Pancreas (tissue), 10 donors: ENCODE measurements around the gene CPEB4. TPM values are rescaled to one million over a fixed set of nuclear protein-coding genes. Genes with fewer than 3 reads are reported as not detected.

ENCODE experiments used
- ATAC-seq, 4 donors: fragments of 200-7000 bp; cut with Tn5 transposase; one replicate each; pipeline versions ENCODE4 v1.8.0 to v1.9.1; 2020; ENCODE audit warnings: mild to moderate bottlenecking in 4 of 4, moderate library complexity in 4 of 4
- DNase-seq, 6 donors: peaks; one replicate each; pipeline ENCODE4 v3.0.0-alpha.2; 2020
- FAIRE-seq: peaks from 2 replicates; lab custom pipeline; 2012; peaks lifted over from hg19 to GRCh38; lab: Jason Lieb, UNC
- H3K27ac ChIP-seq, 4 donors: fragments of 200-600 bp; sonication (generic); 1 replicate in 3 of 4; 2 replicates in 1 of 4; pipeline versions ENCODE4 v1.5.0 to v1.8.0; 2020
- H3K27me3 ChIP-seq, 4 donors: fragments of 200-600 bp; one replicate each; pipeline ENCODE4 v1.8.0; 2021
- H3K36me3 ChIP-seq, 3 donors: fragments of 200-600 bp; sonication (generic) in 1 of 3; one replicate each; pipeline versions ENCODE4 v1.5.0 to v1.8.0; 2020 to 2021
- H3K4me1 ChIP-seq, 3 donors: fragments of 200-600 bp; one replicate each; pipeline ENCODE4 v1.8.0; 2021
- H3K4me3 ChIP-seq, 4 donors: fragments of 200-600 bp; sonication (generic) in 2 of 4; one replicate each; pipeline versions ENCODE4 v1.5.0 to v1.8.0; 2020 to 2021
- H3K9me3 ChIP-seq, 4 donors: fragments of 200-600 bp; one replicate each; pipeline ENCODE4 v1.8.0; 2021
- CTCF ChIP-seq, 4 donors: fragments of 200-600 bp; sonication (generic) in 3 of 4; IDR thresholded peaks; one replicate each; pipeline versions ENCODE4 v1.5.0 to v1.8.0; 2021; ENCODE audit warnings: antibody characterized with exemption in 4 of 4
- WGBS, 2 donors: extraction: QIAGEN DNeasy Blood & Tissue Kit; methylation state at CpG; one replicate each; pipeline ENCODE4 v1.1.7; 2013; 5-methylcytosine and 5-hydroxymethylcytosine counted together
- intact Hi-C, 3 donors: fragments of 100-400 bp; cut with DNase I; formaldehyde crosslinking; loops; one replicate each; pipeline versions ENCODE4 v1.11.1 to v1.14.2; 2022
- polyA plus RNA-seq, 2 donors: library from polyadenylated mRNA; stranded (reverse); fragments of 200-250 nt; gene quantifications; one replicate each; pipeline ENCODE4 v1.2.3, GENCODE V29; 2013
- total RNA-seq, 6 donors: library from RNA; stranded (reverse); fragmentation: NEBNext Ultra II Directional in 4 of 6; extraction: Animal tissue kit (Norgen Biotek cat#: 25700) in 4 of 6; gene quantifications; one replicate each; pipeline versions ENCODE4 v1.2.1 to v1.2.4, GENCODE V29; 2021 to 2023
- donor health status: healthy with polysubstance abuse.
- donor health status: DM: no; HTN: no; CAD: no; lungs with moderate emphysema.
- donor health status: DM: no; HTN: no; CAD: no.
- donor health status: control.
- donor health status: control.
- donor health status: Bipolar disorder and iron deficiency.
- donor health status: DM: yes; HTN: yes; CAD: no.
- donor health status: DM: no; HTN: no; CAD: no.
- donor health status: DM: no; HTN: no; CAD: no.
- donor health status: DM: yes; HTN: yes; CAD: no.

The CPEB4 gene
- total and polyA plus RNA-seq, 8 donors = 11.6 to 51.2 (median 26.2) TPM

- H3K4me1 ChIP-seq = peaks cover 24 to 57% (median 33%) of the 10 kb centered on the region in 3 donors
- no peak overlapping the region for H3K27ac ChIP-seq
- no peaks in the 10 kb centered on the region for H3K36me3 ChIP-seq
- no peak overlapping the region for H3K4me3 ChIP-seq
- no peaks in the 10 kb centered on the region for H3K9me3 ChIP-seq
- intact Hi-C loops = loop anchor here in 1 of 3 donors (10.0 kb wide), 1 partner anchor 62 kb away; no protein-coding TSS in a partner anchor
- TF ChIP-seq CTCF (IDR thresholded peaks at IDR 0.05) = no peak
- ATAC-seq (peak in 1 of 4 donors; percentile 26), FAIRE-seq (no peak), DNase-seq (no peak)
- no peaks in the 10 kb centered on the region for H3K27me3 ChIP-seq
Observed at GRCh38 chr5:173902743-173903142, 14.6 kb downstream of the CPEB4 start.

- FAIRE-seq (no peak), ATAC-seq (peak in 2 of 4 donors; percentile 37), DNase-seq (no peak)
- intact Hi-C loops = loop anchor here in 1 of 3 donors (10.0 kb wide), 1 partner anchor 61 kb away; no protein-coding TSS in a partner anchor
- Histone ChIP-seq H3K27me3 (no peaks in the 10 kb centered on the region), H3K9me3 (no peaks in the 10 kb centered on the region), H3K36me3 (no peaks in the 10 kb centered on the region), H3K4me3 (no peak overlapping the region), H3K4me1 (peaks cover 30 to 58% (median 33%) of the 10 kb centered on the region in 3 donors), H3K27ac (no peak overlapping the region)
- TF ChIP-seq CTCF (IDR thresholded peaks at IDR 0.05) = no peak
- 41% methylated on average over 5 of the region's 5 CpGs for WGBS, 2 donors
Observed at GRCh38 chr5:173903396-173904140, 15.4 kb downstream of the CPEB4 start.

- Histone ChIP-seq H3K4me1 (peaks cover 33 to 59% (median 36%) of the 10 kb centered on the region in 3 donors), H3K9me3 (no peaks in the 10 kb centered on the region), H3K27me3 (no peaks in the 10 kb centered on the region), H3K36me3 (no peaks in the 10 kb centered on the region), H3K4me3 (no peak overlapping the region), H3K27ac (no peak overlapping the region)
- FAIRE-seq (no peak), DNase-seq (no peak), ATAC-seq (no peak)
- no peak for TF ChIP-seq CTCF (IDR thresholded peaks at IDR 0.05)
- WGBS, 2 donors = 68 to 74% methylated on average over 1 of the region's 1 CpG
- intact Hi-C loops = loop anchor here in 1 of 3 donors (10.0 kb wide), 1 partner anchor 61 kb away; no protein-coding TSS in a partner anchor
Observed at GRCh38 chr5:173904151-173904550, 16.0 kb downstream of the CPEB4 start.

GRCh38 chr5:173907284-173907683, 19.1 kb downstream of the CPEB4 start:
- WGBS, 2 donors = 47 to 64% methylated on average over 1 of the region's 1 CpG
- H3K4me1 ChIP-seq = peaks cover 21 to 43% (median 41%) of the 10 kb centered on the region in 3 donors
- peaks cover 0 to 19% (median 5%) of the 10 kb centered on the region in 3 donors for H3K36me3 ChIP-seq
- intact Hi-C loops = loop anchor here in 1 of 3 donors (10.0 kb wide), 1 partner anchor 58 kb away; no protein-coding TSS in a partner anchor
- TF ChIP-seq CTCF (IDR thresholded peaks at IDR 0.05) = no peak
- H3K27me3 ChIP-seq = no peaks in the 10 kb centered on the region
- DNase-seq (no peak), ATAC-seq (peak in 1 of 4 donors; percentile 12), FAIRE-seq (no peak)
- no peak overlapping the region for H3K4me3 ChIP-seq
- H3K27ac ChIP-seq = peak overlapping the region in 2 of 4 donors; percentile 13 to 41
- no peaks in the 10 kb centered on the region for H3K9me3 ChIP-seq
